Stimulated activated CD4-positive, alpha-beta T cell treated with anti-CD3 and anti-CD28 coated beads, Interleukin-1b, Interleukin-23, amount 100 ng/mL, for 48 hours (primary cell): ENCODE results near the gene NRXN3.

ENCODE experiments used
- DNase-seq: peaks from one replicate; pipeline ENCODE4 v3.0.0-alpha.2; 2020

NRXN3 gene

GRCh38 chr14:78598046-78598920 lies 428.1 kb downstream of the NRXN3 start:
- peak; percentile 37 for DNase-seq

- no peak for DNase-seq
Measured at GRCh38 chr14:78605025-78605762, 435.0 kb downstream of the NRXN3 start.

GRCh38 chr14:78605897-78606500 lies 435.8 kb downstream of the NRXN3 start:
- DNase-seq = no peak

- no peak for DNase-seq
Measured at GRCh38 chr14:78608998-78609787, 439.0 kb downstream of the NRXN3 start.

GRCh38 chr14:78610994-78611393 lies 440.8 kb downstream of the NRXN3 start:
- DNase-seq = no peak

GRCh38 chr14:78611796-78612571 lies 441.8 kb downstream of the NRXN3 start:
- no peak for DNase-seq

GRCh38 chr14:78612666-78613065 lies 442.5 kb downstream of the NRXN3 start:
- no peak for DNase-seq

- DNase-seq = no peak
Measured at GRCh38 chr14:78614593-78614992, 444.4 kb downstream of the NRXN3 start.

GRCh38 chr14:78617735-78618134 lies 447.6 kb downstream of the NRXN3 start:
- DNase-seq = no peak

- DNase-seq = no peak
Measured at GRCh38 chr14:78618368-78618767, 448.2 kb downstream of the NRXN3 start.

GRCh38 chr14:78627114-78627513 lies 456.9 kb downstream of the NRXN3 start:
- DNase-seq = no peak

- no peak for DNase-seq
Measured at GRCh38 chr14:78631551-78631950, 461.4 kb downstream of the NRXN3 start.

- DNase-seq = no peak
Measured at GRCh38 chr14:78633752-78634151, 463.6 kb downstream of the NRXN3 start.

GRCh38 chr14:78637489-78637888 lies 467.3 kb downstream of the NRXN3 start:
- DNase-seq = no peak

GRCh38 chr14:78637908-78638475 lies 467.8 kb downstream of the NRXN3 start:
- no peak for DNase-seq

GRCh38 chr14:78638926-78639325 lies 468.8 kb downstream of the NRXN3 start:
- DNase-seq = no peak

GRCh38 chr14:78644824-78645559 lies 474.8 kb downstream of the NRXN3 start:
- no peak for DNase-seq

- no peak for DNase-seq
Measured at GRCh38 chr14:78652727-78653126, 482.6 kb downstream of the NRXN3 start.

- no peak for DNase-seq
Measured at GRCh38 chr14:78653173-78653572, 483.0 kb downstream of the NRXN3 start.

- DNase-seq = no peak
Measured at GRCh38 chr14:78657451-78657850, 487.3 kb downstream of the NRXN3 start.

GRCh38 chr14:78664841-78665240 lies 494.7 kb downstream of the NRXN3 start:
- no peak for DNase-seq
